ENCODE measurements around the gene VWA5B2.

Gene VWA5B2

GRCh38 chr3:184227481-184227935, 1.9 kb upstream of the VWA5B2 start:
- peak; percentile 65 for DNase-seq (ENCODE audit: low spot score)

DNA sequence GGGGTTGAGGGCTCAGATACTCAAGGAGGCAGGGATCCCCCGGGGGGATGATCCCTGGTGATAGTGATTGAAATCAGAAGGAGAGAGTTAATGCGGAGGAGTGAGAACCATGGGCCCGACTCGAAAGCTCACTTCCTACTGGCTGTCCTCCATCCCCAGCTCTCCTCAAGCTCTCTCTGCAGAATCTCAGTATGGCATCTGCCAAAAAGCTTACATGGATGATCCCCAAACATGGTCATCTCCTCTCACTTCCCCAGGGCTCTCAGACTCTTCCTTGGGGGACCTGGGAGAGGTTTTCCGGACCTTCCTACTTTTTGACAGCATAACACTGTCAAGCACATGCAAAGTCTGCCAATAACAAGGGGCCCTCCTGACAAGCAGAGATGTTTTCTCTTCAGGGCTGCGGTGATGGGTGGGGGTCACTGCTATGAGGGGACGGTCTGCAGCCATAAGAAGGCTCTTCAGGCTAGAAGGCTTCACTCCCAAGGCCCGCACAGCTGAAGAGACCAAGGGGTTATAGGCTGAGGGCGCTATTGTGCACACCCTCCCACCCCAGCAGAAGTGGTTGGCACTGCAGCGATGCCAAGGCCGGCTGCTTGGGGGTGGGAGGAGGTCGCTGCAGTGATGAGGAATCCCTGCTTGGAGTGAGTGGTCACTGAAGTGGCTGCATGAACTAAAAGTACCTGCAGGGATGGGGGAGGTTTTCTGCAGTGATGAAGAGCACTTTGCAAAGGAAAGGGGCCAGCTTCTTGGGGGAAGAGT, 828 bp upstream of the VWA5B2 start:
- DNase-seq (ENCODE audit: low spot score) = no peak

GRCh38 chr3:184230081-184230602, 757 bp downstream of the VWA5B2 start:
- peak; percentile 22 for DNase-seq (ENCODE audit: low spot score)

- DNase-seq (ENCODE audit: low spot score) = no peak
These were observed 1.5 kb downstream of the VWA5B2 start for GRCh38 chr3:184230603-184231528.

DNA sequence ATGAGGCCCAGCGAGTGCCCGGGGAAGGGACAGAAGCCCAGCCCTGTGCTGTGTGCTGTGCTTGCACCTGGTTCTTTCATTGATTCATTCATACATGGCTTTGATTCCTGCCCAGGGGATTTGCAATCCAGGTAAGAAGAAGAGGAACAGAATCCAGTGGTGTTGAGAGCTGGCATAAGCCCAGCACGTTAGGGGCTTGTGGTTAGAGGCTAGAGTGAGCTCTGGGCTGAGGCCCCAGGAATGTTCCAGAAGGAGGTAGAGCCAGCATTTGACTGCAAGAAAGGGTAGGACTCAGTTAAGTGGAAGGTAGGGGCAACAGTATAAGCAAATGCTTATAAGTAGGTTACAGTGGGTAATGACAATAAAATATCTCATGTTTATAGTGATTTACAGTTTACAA, 2.3 kb downstream of the VWA5B2 start:
- no peak for DNase-seq (ENCODE audit: low spot score)

DNA sequence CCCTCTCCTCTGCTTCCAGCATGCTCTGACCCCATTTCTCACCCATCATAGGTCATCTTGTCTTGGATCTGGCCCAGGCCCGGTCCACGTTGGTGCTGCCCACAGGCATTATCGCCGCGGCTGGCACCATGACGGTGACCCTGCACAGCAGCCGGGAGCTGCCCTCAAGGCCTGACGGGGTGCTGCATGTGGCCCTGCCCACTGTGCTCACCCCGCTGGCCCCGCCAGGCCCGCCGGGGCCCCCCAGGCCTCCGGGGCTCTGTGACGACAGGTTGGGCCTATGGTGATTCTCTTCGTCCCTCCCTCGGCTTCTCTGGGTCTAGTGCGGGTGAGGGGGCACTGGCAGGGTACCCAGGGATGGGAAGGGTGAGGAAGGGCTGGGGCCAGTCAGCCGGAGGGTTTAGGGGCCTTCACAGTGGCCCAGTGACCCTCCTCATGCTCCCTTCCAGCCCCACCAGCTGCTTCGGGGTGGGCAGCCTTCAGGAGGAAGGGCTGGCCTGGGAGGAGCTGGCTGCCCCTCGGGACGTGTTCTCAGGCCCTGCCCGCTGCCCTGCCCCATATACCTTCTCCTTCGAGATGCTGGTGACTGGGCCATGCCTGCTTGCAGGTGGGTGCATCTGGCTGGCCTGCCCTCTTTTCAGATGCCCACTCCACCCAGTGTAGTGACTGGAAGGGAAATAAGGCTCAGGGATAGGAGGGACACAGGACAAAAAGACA, 3.9 kb downstream of the VWA5B2 start:
- DNase-seq (ENCODE audit: low spot score) = no peak

- DNase-seq (ENCODE audit: low spot score) = no peak
These were observed 4.8 kb downstream of the VWA5B2 start for GRCh38 chr3:184234224-184234623.

GRCh38 chr3:184234671-184235380, 5.4 kb downstream of the VWA5B2 start:
- DNase-seq (ENCODE audit: low spot score) = no peak

- DNase-seq (ENCODE audit: low spot score) = no peak
These were observed 6.1 kb downstream of the VWA5B2 start for GRCh38 chr3:184235381-184236032.

- no peak for DNase-seq (ENCODE audit: low spot score)
These were observed 6.6 kb downstream of the VWA5B2 start for GRCh38 chr3:184236033-184236410.

DNA sequence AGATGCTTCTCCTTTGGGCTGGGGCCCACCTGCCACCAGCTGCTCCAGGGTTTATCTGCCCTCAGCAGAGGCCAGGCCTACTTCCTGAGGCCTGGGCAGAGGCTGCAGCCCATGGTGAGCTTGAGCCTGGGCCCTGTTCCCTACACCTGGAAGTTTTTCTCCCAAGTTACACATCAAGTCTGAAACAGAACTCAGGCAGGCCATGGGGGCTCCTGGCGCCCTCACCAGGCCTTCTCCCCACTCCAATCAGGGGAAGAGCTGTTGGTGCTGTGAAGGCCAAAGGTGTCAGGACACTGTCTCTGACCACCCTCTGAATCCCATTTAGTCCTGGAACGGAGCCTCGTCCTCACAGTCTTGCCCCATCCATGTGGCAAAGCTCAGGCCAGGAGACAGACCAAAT, 7.3 kb downstream of the VWA5B2 start:
- no peak for DNase-seq (ENCODE audit: low spot score)

DNA sequence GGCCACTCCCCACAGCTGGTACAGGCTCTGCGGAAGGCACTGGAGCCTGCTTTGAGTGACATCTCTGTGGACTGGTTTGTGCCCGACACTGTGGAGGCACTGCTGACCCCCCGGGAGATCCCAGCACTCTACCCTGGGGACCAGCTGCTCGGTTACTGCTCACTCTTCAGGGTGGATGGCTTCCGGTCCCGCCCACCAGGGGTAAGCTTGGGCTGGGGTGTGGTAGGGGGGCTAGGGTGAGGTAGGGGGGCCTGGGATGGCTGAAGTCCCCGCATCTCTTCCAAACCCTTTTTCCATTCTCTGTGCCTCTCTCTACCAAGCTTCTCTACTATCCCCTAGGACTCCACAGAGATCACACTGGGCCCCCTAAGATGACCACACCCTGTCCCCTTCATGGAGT, 7.8 kb downstream of the VWA5B2 start:
- DNase-seq (ENCODE audit: low spot score) = no peak

- DNase-seq (ENCODE audit: low spot score) = no peak
These were observed 8.4 kb downstream of the VWA5B2 start for GRCh38 chr3:184237807-184238206.

DNA sequence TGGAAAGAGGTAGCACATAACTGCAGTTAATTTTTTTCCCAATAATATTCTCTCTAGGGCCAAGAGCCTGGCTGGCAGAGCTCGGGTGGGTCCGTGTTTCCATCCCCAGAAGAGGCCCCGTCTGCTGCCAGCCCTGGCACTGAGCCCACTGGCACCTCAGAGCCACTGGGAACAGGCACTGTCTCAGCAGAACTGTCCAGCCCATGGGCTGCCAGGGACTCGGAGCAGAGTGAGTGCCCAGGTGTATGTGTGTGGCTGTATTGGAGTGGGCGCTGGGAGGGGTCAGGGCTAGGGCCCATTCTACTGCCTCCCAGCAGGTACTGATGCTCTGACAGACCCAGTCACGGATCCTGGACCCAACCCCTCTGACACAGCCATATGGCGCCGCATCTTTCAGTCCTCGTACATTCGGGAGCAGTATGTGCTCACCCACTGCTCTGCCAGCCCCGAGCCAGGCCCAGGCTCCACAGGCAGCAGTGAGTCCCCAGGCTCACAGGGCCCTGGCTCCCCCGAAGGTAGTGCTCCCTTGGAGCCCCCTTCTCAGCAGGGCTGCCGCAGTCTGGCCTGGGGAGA, 8.9 kb downstream of the VWA5B2 start:
- no peak for DNase-seq (ENCODE audit: low spot score)

DNA sequence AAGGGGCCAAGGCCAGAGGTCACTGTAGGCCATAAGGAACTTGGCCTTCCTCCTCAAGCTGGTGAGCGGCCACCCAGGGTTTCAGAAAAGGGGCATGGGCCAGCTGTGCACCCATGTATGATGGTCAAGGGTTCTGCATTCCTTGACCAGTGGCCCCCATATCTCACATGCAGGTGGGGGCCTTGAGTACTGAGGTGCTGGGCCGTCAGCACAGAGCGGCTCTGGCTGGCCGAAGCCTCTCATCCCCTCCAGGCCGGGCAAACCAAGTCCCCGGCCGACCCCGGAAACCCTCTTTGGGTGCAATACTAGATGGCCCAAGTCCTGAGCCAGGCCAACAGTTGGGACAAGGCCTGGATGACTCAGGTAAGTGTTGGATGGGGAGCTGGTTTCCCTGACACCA, 9.8 kb downstream of the VWA5B2 start:
- no peak for DNase-seq (ENCODE audit: low spot score)

DNA sequence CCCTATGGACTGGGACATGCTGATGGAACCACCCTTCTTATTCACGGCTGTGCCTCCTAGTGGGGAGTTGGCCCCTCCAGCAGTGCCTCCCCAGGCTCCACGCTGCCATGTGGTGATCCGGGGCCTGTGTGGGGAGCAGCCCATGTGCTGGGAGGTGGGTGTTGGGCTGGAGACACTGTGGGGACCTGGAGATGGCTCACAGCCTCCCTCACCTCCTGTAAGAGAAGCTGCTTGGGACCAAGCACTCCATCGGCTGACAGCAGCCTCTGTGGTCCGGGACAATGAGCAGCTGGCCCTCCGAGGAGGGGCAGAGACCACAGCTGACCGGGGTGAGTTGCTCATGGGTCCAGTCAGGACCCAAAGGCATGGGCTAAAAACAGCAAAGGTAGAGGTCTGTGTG, 10.3 kb downstream of the VWA5B2 start:
- no peak for DNase-seq (ENCODE audit: low spot score)

GRCh38 chr3:184240384-184241140, 11.2 kb downstream of the VWA5B2 start:
- DNase-seq (ENCODE audit: low spot score) = no peak

- DNase-seq (ENCODE audit: low spot score) = no peak
These were observed 11.7 kb downstream of the VWA5B2 start for GRCh38 chr3:184241141-184241446.

DNA sequence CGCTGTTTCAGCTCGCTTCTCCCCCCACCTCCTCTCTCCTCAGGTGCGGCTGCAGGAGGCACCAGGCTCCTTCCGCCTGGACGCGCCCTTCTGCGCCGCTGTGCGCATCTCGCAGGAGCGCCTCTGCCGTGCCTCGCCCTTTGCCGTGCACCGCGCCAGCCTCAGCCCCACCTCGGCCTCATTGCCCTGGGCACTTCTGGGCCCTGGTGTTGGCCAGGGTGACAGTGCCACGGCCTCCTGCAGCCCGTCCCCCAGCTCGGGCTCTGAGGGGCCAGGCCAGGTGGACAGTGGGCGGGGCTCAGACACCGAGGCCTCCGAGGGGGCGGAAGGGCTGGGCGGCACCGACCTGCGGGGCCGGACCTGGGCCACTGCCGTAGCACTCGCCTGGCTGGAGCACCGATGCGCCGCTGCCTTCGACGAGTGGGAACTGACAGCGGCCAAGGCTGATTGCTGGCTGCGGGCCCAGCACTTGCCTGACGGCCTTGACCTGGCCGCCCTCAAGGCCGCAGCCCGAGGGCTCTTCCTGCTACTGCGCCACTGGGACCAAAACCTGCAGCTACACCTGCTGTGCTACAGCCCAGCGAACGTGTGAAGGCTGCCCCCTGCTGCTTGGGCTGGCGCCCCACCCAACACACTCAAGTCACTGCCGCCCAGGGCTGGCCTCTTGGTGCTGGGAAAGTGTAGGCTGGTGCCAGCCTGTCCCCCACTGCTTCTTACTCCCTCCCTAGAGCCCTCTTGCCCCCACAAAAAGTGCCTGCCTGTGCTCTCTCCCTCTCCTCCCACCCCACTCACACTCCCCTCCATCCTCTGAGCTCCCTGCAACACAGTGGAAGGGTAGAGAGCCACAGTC, 12.3 kb downstream of the VWA5B2 start:
- peak; percentile 43 for DNase-seq (ENCODE audit: low spot score)
